B cell (primary cell): ENCODE results near the gene DDX54. TPM values are rescaled to one million over a fixed set of nuclear protein-coding genes. Genes with fewer than 3 reads are reported as not detected.

Source experiments
- ATAC-seq: fragments of 200-7000 bp; cut with Tn5 transposase; one replicate; pipeline ENCODE4 v1.10.0; 2021; ENCODE audit warnings: low read depth, mild to moderate bottlenecking, moderate number of reproducible peaks, moderate library complexity
- CTCF ChIA-PET: fragments of 350-600 bp; sonication (Branson Sonifier 250); formaldehyde crosslinking; loops from one replicate; lab custom pipeline; 2021; ENCODE audit warnings: antibody characterized with exemption, inconsistent platforms; lab: Charles Lee
- POLR2A ChIA-PET: fragments of 350-600 bp; sonication (Branson Sonifier 250); formaldehyde crosslinking; loops from one replicate; lab custom pipeline; 2021; ENCODE audit warnings: antibody characterized with exemption; lab: Charles Lee
- DNase-seq: peaks from one replicate; pipeline ENCODE4 v3.0.0; 2013
- H2AFZ ChIP-seq: 2 replicates; pipeline ENCODE4 v1.6.1; 2012; ENCODE audit warnings: mild to moderate bottlenecking, low read depth, low read length; ENCODE audit not compliant: insufficient read depth, poor library complexity, severe bottlenecking
- H3K27ac ChIP-seq, 2 donors: 1 replicate in 1 of 2; 2 replicates in 1 of 2; pipeline ENCODE4 v1.5.1; 2012 to 2013; ENCODE audit warnings: low read length in 2 of 2, mild to moderate bottlenecking in 2 of 2, moderate library complexity in 1 of 2
- H3K27me3 ChIP-seq, 4 experiments: fragments of 200-600 bp in 1 of 4; sonication (generic) in 1 of 4; replicated peaks in 1 of 4; 1 replicate in 2 of 4; 2 replicates in 2 of 4; pipeline versions ENCODE4 v1.6.1 to v1.7.0; 2013 to 2016; ENCODE audit warnings: low read length in 3 of 4, mild to moderate bottlenecking in 2 of 4, mixed read lengths in 1 of 4, moderate library complexity in 1 of 4; ENCODE audit not compliant: insufficient read depth in 4 of 4, control insufficient read depth in 3 of 4; ENCODE audit errors: control extremely low read depth in 1 of 4
- H3K36me3 ChIP-seq, 2 experiments: replicated peaks in 1 of 2; 1 replicate in 1 of 2; 2 replicates in 1 of 2; pipeline versions ENCODE4 v1.6.1 to v1.7.1; 2013; ENCODE audit warnings: low read length in 1 of 2; ENCODE audit not compliant: insufficient read depth in 2 of 2, control insufficient read depth in 1 of 2; ENCODE audit errors: control extremely low read depth in 1 of 2, extremely low read depth in 1 of 2
- H3K4me1 ChIP-seq, 2 donors: fragments of 200-600 bp in 1 of 2; sonication (generic) in 1 of 2; 1 replicate in 1 of 2; 2 replicates in 1 of 2; pipeline versions ENCODE4 v1.5.1 to v1.6.1; 2013 to 2017; ENCODE audit warnings: low read length in 2 of 2; ENCODE audit not compliant: control insufficient read depth in 2 of 2, insufficient read depth in 2 of 2
- H3K4me2 ChIP-seq: replicated peaks from 2 replicates; pipeline ENCODE3; 2012; ENCODE audit warnings: mild to moderate bottlenecking, low read depth, low read length; ENCODE audit not compliant: poor library complexity, severe bottlenecking
- H3K4me3 ChIP-seq, 5 experiments: fragments of 200-600 bp in 1 of 5; sonication (generic) in 1 of 5; 1 replicate in 3 of 5; 2 replicates in 2 of 5; pipeline versions ENCODE4 v1.5.1 to v1.7.0; 2011 to 2016; ENCODE audit warnings: low read length in 4 of 5, mild to moderate bottlenecking in 4 of 5, low read depth in 2 of 5, control low read depth in 1 of 5, moderate library complexity in 1 of 5; ENCODE audit not compliant: insufficient read depth in 1 of 5; ENCODE audit errors: control extremely low read depth in 1 of 5, extremely low read depth in 1 of 5
- H3K79me2 ChIP-seq: fragments of 200-600 bp; sonication (generic); one replicate; pipeline ENCODE4 v1.6.0; 2016; ENCODE audit warnings: low read length; ENCODE audit not compliant: control insufficient read depth, insufficient read depth
- H3K9ac ChIP-seq: fragments of 200-600 bp; sonication (generic); 2 replicates; pipeline ENCODE4 v1.6.1; 2017; ENCODE audit warnings: mild to moderate bottlenecking, low read length, moderate library complexity
- H3K9me3 ChIP-seq, 3 donors: one replicate each; pipeline versions ENCODE4 v1.6.1 to v1.7.1; 2013; ENCODE audit warnings: low read length in 2 of 3; ENCODE audit not compliant: control insufficient read depth in 2 of 3, insufficient read depth in 1 of 3; ENCODE audit errors: control extremely low read depth in 1 of 3
- H4K20me1 ChIP-seq: 2 replicates; pipeline ENCODE4 v1.6.0; 2012; ENCODE audit warnings: mild to moderate bottlenecking, low read length; ENCODE audit not compliant: insufficient read depth, control insufficient read depth, poor library complexity, severe bottlenecking
- H3K27ac Mint-ChIP-seq: one replicate; pipeline ENCODE4 v1.8.0; 2021; ENCODE audit warnings: mixed read lengths
- H3K27me3 Mint-ChIP-seq: one replicate; pipeline ENCODE4 v1.8.0; 2021; ENCODE audit warnings: mixed read lengths
- H3K4me1 Mint-ChIP-seq: one replicate; pipeline ENCODE4 v1.8.0; 2021; ENCODE audit warnings: mixed read lengths
- H3K4me3 Mint-ChIP-seq: one replicate; pipeline ENCODE4 v1.8.0; 2021; ENCODE audit warnings: mixed read lengths
- H3K9me3 Mint-ChIP-seq: one replicate; pipeline ENCODE4 v1.8.0; 2022; ENCODE audit warnings: mixed read lengths; ENCODE audit not compliant: insufficient read depth
- CTCF ChIP-seq: fragments of 200-600 bp; IDR thresholded peaks from one replicate; pipeline ENCODE4 v1.8.0; 2022; ENCODE audit warnings: antibody characterized with exemption, mild to moderate bottlenecking
- EZH2 ChIP-seq: IDR thresholded peaks from 2 replicates; pipeline ENCODE4 v1.6.1; 2012; ENCODE audit warnings: borderline replicate concordance, low read depth, mild to moderate bottlenecking, moderate library complexity, low read length; ENCODE audit not compliant: insufficient read depth, poor library complexity, severe bottlenecking
- WGBS: methylation state at CpG from one replicate; pipeline ENCODE4 v1.1.5; 2013; ENCODE audit warnings: missing lambda C conversion rate; ENCODE audit not compliant: insufficient coverage; 5-methylcytosine and 5-hydroxymethylcytosine counted together
- intact Hi-C: fragments of 100-400 bp; cut with micrococcal nuclease; formaldehyde crosslinking; loops from one replicate; pipeline ENCODE4 v1.10.0; 2022
- polyA plus RNA-seq: library from polyadenylated mRNA; depleted of rRNA; stranded (reverse); fragments of >200 nt; gene quantifications from 2 replicates; pipeline ENCODE4 v1.2.3, GENCODE V29; 2012
- total RNA-seq, 2 donors: library from RNA; stranded (reverse); fragments of 120-200 nt in 1 of 2; gene quantifications; 1 replicate in 1 of 2; 2 replicates in 1 of 2; pipeline versions ENCODE4 v1.2.3 to v1.2.4, GENCODE V29; 2013 to 2022

DDX54 gene
- total and polyA plus RNA-seq, 2 donors (not counting 1 experiment from before 2014, with no cell fraction given) = 55.4 to 101 TPM

- 89% methylated on average over 8 of the region's 12 CpGs for WGBS
- Mint-ChIP-seq H3K4me3 (no peak overlapping the region), H3K9me3 (no peaks in the 10 kb centered on the region), H3K4me1 (peaks cover 22% of the 10 kb centered on the region), H3K27me3 (peaks cover 2% of the 10 kb centered on the region), H3K27ac (no peak overlapping the region)
- Histone ChIP-seq H4K20me1 (peaks cover 28% of the 10 kb centered on the region), H3K79me2 (peaks cover 6% of the 10 kb centered on the region), H3K36me3 (peaks cover 0 to 36% of the 10 kb centered on the region in 2 experiments), H3K9ac (no peak overlapping the region), H3K4me2 (no peak overlapping the region), H3K27ac (no peak overlapping the region), H3K4me1 (peaks cover 15 to 31% of the 10 kb centered on the region in 2 donors), H2AFZ (no peak overlapping the region), H3K9me3 (no peaks in the 10 kb centered on the region), H3K4me3 (no peak overlapping the region), H3K27me3 (peaks cover 0 to 24% (median 6%) of the 10 kb centered on the region in 4 experiments)
- ChIA-PET POLR2A (interaction anchor here (1.1 kb wide), 1 partner anchor 26 kb away, joined by 3 read pairs; no protein-coding TSS in a partner anchor), CTCF (interaction anchor here (1.0 to 7.4 kb wide), 2 partner anchors 15 to 82 kb away, joined by 3 to 73 read pairs; no protein-coding TSS in a partner anchor)
- TF ChIP-seq CTCF (no peak), EZH2 (no peak)
- no peak for DNase-seq
- intact Hi-C loops = loop anchor here (10.0 kb wide), 1 partner anchor 253 kb away; the partner anchor contains the start of gene OAS1
- no peak for ATAC-seq
Measured at GRCh38 chr12:113157218-113157859, 27.9 kb downstream of the DDX54 start.

- POLR2A ChIA-PET = interaction anchor here (0.6 to 0.7 kb wide), 3 partner anchors 15 to 26 kb away, joined by 3 to 5 read pairs (median 3); no protein-coding TSS in a partner anchor
- TF ChIP-seq CTCF (no peak), EZH2 (no peak)
- H3K27me3 ChIP-seq = peaks cover 0 to 25% (median 8%) of the 10 kb centered on the region in 4 experiments
- no peak overlapping the region for H3K4me3 ChIP-seq
- intact Hi-C loops = loop anchor here (10.0 kb wide), 1 partner anchor 251 kb away; the partner anchor contains the start of gene OAS1
- H3K79me2 ChIP-seq = peaks cover 6% of the 10 kb centered on the region
- H3K4me1 ChIP-seq = peaks cover 15 to 32% of the 10 kb centered on the region in 2 donors
- H3K27ac ChIP-seq = no peak overlapping the region
- ATAC-seq (no peak), DNase-seq (no peak)
- H3K9ac ChIP-seq = no peak overlapping the region
- Mint-ChIP-seq H3K4me1 (peaks cover 26% of the 10 kb centered on the region), H3K27ac (no peak overlapping the region), H3K4me3 (peak overlapping the region; percentile 26), H3K9me3 (no peaks in the 10 kb centered on the region), H3K27me3 (peaks cover 6% of the 10 kb centered on the region)
- H3K36me3 ChIP-seq = peaks cover 0 to 23% of the 10 kb centered on the region in 2 experiments
- no peaks in the 10 kb centered on the region for H3K9me3 ChIP-seq
- CTCF ChIA-PET = interaction anchor here (1.0 to 7.4 kb wide), 4 partner anchors 17 to 163 kb away, joined by 3 to 73 read pairs (median 33); no protein-coding TSS in a partner anchor
- no peak overlapping the region for H2AFZ ChIP-seq
- peaks cover 22% of the 10 kb centered on the region for H4K20me1 ChIP-seq
- no peak overlapping the region for H3K4me2 ChIP-seq
- 22% methylated on average over 4 of the region's 7 CpGs for WGBS
Measured at GRCh38 chr12:113155646-113156045, 29.6 kb downstream of the DDX54 start.
